Smooth muscle cell of the coronary artery (primary cell): ENCODE measurements around the gene MTHFSD. TPM values are rescaled to one million over a fixed set of nuclear protein-coding genes. Genes with fewer than 3 reads are reported as not detected.

Experiments used
- total RNA-seq: library from RNA; depleted of rRNA; stranded (reverse); fragments of >200 nt; gene quantifications from 2 replicates; pipeline ENCODE4 v1.2.3, GENCODE V29; 2014; ENCODE audit warnings: low replicate concordance

MTHFSD gene
- total RNA-seq = 9.8 and 11.9 TPM in 2 replicates

GRCh38 chr16:86554917-86555703 is at the start of gene MTHFSD:
TSS of gene MTHFSD (minus strand) at chr16:86555235. CDS start at chr16:86555184, 51 bp downstream.

GRCh38 chr16:86578061-86578599 is 23.1 kb upstream of the MTHFSD start, which contains the start of gene FOXL1:
TSS of gene FOXL1 (plus strand) at chr16:86578549. CDS start at chr16:86578724, 175 bp downstream.

GRCh38 chr16:86566601-86566965 is 11.5 kb upstream of the MTHFSD start, which contains the start of gene FOXC2:
TSS of gene FOXC2 (plus strand) at chr16:86566829. CDS start at chr16:86567336, 507 bp downstream.

GRCh38 chr16:86510465-86511261 is 44.4 kb downstream of the MTHFSD start, which contains the start of gene FOXF1:
TSS of gene FOXF1 (plus strand) at chr16:86510527. CDS start at chr16:86510570, 43 bp downstream.

Other genes with a start within 250 kb of the MTHFSD start
- not detected in 2 replicates for gene FOXF1, start 44.7 kb downstream of the MTHFSD start, total RNA-seq
- gene FOXC2, start 11.6 kb upstream of the MTHFSD start, total RNA-seq = 4.1 TPM in 1 of 2 replicates, not detected in the other
- 1.1 and 20.4 TPM in 2 replicates for gene FOXL1, start 23.3 kb upstream of the MTHFSD start, total RNA-seq